Activated CD8-positive, alpha-beta memory T cell treated with anti-CD3 and anti-CD28 coated beads for 4 hours (primary cell): ENCODE results near the gene RAB30.

Experiments
- DNase-seq, 2 donors: peaks; one replicate each; pipeline ENCODE4 v3.0.0-alpha.2; 2020; ENCODE audit warnings: low read depth in 2 of 2

Gene RAB30

DNA sequence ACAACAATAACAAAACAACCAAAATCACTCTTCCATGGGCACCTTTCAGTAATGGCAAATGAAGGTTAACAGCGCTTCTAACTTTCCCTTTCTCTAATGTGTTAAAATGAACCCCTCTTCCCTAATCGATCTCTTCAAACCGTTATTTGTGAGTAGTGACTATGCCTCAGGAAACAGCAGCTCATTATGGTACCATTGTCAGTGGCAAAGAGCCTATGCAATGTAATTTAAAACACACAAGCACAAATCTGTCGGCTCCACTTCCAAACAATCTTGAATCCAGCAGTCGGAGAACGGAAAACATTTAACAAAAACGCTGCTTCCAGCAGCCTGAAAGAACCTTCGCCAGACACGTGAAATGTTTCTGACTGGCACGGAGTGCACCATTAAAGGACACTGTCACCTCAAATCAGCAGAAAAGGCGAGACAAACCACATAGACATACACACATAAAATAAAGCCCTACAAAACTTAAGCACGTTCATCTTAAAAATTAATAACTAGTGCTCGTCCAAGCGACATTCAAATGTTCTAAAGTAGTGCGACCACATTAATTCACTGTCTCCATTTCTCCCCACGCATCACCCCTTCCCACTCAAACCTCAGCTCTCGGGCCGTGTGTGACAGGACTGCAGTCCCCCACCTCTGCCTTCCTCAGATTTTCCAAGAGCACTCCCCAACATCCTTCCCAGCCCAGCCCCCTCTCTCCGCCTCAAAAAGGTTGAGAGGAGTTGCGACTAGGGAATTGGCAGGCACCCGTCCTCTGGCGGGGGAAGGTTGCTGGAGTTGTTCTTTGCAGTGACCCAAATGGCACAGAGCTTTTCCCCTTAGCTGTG, 748 bp downstream of the RAB30 start:
- DNase-seq, result no peak

DNA sequence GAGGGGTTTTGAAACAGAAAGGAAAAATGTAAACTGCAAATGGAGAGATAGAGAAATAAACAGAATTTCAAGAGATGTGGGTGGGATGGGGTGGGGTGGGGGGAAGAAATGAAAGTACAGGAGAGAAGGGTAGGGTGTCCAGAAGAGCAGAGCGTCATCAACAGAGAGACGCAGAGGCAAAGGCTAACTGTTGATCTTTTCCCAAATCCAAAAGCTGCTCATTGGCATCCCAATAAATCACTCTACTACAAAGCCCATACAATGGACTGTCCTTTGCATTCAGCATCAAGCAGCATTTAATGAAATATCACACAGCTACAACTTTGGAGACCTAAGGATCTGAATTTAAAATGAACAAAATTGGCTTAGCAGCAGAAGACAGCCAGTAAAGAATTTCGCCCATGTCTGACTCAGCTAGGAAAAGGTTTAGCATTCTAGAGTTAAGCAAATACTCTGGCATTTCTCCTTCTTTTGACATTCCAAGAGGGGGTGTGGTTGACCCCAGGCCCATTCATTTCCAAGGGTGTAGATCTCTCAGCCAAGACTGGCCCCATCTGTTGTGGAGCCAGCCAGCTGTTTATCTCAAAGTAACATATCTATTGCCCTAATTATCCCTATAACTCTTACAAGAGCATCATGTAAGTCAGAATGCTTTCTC, 1.5 kb downstream of the RAB30 start:
- DNase-seq, result no peak

- no peak for DNase-seq
Measured at GRCh38 chr11:83069441-83070043, 2.2 kb downstream of the RAB30 start.

DNA sequence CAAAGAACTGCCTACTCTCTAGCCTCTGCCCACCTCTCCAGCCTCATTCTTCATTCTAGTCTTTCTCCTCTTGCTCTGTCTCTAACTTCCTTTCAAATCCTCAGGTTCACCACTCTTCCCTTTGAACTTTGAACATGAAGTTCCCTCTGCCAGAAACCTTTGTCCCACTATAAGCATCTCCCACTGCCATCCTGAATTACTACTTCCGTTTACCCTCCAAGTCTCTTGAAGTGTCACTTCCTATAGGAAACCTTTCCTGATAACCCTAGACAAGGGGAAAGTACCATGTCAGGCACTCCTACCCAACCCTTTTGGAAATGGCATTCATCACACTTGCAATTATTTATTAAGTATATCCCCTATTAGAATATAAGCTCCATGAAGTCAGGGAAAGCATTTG, 3.1 kb downstream of the RAB30 start:
- no peak for DNase-seq

DNA sequence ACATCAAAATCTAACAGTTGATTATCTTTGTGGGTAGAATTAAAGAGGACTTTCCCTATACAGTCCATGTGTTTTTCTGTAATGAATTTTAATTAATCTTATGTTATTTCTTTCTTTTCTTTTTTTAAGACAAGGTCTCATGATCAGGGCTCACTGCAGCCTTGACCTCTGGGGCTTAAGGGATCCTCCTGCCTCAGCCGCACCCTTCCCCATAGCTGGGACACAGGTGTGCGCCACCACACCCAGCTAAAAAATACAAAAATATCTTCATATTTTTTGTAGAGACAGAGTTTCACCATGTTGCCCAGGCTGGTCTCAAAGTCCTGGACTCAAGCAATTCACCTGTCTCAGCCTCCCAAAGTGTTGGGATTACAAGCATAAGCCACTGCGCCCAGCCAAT, 7.7 kb downstream of the RAB30 start:
- no peak for DNase-seq

DNA sequence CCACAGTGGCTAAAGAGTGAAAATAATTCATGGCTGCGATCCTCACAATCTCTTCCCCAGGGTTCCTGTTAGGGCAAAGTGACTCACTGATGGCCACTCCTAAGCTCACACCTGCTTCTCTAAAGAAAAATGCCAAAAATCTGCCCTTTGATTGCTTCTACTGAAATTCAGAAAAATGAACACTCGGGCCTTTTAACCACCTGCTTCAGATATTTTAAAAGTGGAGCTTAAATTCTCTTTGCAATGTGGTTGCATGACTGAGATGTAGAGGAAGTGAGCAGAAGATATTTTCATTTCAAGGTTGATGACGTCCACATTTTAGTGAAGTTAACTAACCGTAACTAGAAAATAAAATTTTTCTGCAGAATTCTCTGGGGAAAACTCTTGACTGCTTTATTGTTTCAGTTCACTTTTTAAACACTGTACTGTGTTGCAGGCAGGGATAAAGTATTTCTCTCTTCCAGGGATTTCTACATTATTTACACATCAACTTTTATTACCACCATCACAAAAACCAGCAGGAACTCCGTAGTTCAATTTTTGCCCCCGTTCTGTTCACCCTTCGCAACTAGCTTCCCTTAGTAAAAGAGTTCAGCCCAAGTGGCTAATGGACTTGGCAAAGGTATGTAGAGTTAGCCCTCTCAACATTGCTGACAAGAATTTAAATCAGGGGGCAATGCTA, 8.5 kb downstream of the RAB30 start:
- no peak for DNase-seq

DNA sequence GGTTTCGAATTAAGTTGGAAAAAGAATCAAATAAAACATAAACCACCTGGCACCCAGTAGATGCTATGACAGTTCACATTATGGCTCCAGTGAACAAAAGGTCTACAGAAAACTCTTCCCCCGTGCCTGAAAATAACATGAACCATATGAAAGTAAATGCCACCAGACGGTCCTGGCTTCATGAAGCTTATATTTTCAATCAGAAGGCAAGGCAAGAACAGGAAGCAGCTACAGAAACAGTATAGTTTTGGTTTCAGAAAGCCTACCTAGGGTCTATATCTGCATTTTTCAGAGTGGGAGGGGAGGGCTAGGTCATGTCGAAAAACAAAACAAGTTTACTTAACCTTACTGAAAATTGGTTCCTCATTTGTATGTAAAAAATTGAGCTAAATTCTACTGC, 9.8 kb downstream of the RAB30 start:
- DNase-seq, result no peak

GRCh38 chr11:83060965-83061364, 10.7 kb downstream of the RAB30 start:
- DNase-seq, result no peak

DNA sequence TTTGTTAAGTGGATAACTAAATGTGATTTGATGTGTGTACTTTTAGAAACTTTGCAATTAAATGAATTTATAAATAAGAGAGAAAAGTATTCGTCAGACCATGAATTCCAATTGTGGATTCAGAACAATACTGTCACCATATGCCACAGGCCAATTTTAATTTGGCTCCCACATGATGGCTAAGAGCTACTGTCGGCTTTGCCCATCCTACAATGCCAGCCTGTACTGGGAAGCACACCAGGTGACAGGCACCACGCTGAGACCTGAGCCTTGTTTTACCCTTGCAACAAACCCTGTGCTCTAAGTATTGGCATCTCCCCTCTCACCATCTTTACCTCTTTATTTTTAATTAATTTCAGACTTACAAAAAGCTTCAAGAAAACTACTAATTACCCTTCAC, 14.0 kb downstream of the RAB30 start:
- DNase-seq, result no peak

DNA sequence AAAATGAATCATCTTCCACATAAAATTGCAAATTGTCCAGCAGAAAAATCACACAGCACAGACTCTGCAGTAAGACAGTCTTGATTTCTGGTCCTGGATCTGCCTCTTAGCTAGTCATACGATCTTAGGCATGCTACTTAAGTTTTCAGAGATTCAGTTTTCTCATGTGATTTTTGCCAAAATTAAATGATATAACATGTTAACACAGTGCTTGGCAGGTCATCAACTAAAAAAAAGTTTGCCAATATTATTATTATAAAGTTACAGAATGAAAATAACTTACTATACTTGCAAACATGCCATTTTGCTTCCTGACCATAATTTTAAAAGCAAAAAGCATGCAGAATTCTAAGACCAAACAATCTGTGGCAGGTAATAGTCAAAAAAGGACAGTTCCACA, 15.1 kb downstream of the RAB30 start:
- no peak for DNase-seq

DNA sequence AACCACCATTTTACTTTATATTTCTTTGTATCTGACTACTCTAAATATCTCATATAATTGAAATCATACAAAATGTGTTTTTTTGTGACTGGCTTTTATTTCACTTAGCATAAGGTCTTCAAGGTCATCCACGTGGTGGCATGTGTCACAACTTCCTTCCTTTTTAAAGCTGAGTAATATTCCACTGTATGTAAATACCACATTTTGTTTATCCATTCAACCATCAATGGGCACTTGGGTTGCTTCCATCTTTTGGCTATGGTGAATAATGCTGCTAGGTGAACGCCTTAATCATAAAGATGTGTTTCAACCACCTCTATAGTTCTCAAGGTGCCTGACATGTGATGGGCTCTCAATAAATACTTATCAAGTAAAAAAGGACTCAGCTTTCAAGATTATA, 15.5 kb downstream of the RAB30 start:
- no peak for DNase-seq

- DNase-seq, result no peak
Measured at GRCh38 chr11:83054904-83055380, 16.8 kb downstream of the RAB30 start.

DNA sequence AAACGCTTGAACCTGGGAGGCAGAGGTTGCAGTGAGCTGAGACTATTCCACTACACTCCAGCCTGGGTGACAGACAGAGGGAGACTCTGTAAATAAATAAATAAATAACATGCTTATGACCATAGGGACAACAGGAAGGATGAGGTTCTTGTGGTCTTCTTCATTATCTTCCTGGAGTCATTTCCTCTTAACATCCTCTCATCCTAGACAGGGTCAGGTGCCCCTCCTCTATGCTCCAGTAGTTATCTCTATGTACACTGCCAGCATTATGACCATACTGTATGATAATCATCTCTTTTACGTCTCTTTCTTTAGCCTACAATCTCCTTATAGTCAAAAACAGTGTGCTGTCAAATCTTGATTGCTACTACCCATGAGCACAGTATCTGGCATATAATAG, 17.7 kb downstream of the RAB30 start:
- DNase-seq, result no peak

DNA sequence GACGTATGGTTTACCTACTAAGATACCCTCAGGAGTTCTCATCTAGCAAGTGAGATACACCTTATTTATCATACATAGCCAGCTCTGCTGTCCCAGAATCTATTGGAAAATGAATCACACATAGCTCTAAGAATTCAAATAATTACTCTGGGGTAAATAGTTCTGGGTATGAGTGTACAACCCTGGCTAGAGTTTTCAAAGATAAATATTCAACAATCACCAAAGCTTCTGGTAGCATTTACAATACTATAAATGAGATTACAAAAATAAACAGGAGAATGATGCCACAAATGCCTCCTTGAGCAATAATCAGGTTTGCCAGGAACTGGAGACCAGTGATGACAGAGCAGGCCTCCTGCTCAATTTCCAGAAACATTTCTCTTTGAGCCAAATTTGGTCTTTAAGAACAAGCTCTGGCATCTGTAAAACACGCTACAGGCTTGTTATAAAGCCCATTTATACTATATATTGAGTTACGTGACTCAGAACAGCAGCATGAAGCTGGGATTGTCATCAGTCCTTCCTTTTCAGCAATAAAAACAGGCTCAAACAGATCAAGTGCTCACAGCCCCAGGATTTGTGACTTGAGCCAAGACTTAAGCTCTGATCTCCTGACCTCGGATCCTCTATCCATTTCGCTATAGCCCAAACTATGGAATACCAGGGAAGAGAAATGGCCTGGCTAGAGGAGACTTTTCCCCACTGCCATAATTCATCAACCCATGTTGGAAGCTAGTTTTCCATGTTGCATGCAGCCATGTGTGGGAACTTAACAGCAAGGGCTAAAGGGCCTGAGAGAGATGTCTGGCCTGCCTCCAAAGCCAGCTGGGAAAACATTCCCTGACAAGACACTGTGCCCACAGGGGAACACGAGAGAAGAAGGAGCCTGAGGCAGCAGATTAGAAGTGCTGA, 19.7 kb downstream of the RAB30 start:
- no peak for DNase-seq

- DNase-seq, result no peak
Measured at GRCh38 chr11:83047515-83048225, 24.0 kb downstream of the RAB30 start.

DNA sequence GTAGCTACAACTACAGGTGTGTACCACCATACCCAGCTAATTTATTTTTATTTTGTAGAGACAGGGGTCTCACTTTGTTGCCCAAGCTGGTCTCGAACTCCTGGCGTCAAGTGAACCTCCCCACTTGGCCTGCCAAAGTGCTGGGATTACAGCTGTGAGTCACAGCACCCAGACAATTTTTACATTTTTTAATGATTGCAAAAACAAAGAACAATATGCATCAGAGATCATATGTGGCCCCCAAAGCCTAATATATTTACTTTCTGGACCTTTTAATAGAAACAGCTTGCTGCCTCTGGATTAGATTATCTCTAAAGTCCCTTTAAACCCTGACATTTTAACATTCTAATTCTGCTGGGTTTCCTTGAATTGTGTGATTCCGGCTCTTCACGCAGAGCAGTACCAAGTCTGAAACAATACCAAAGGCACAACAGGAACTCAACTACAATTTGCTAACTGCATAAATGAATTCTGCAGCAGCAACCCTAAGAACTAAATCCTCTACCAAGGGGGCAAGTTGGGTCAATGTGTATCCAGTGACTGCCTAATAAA, 25.0 kb downstream of the RAB30 start:
- DNase-seq, result no peak

DNA sequence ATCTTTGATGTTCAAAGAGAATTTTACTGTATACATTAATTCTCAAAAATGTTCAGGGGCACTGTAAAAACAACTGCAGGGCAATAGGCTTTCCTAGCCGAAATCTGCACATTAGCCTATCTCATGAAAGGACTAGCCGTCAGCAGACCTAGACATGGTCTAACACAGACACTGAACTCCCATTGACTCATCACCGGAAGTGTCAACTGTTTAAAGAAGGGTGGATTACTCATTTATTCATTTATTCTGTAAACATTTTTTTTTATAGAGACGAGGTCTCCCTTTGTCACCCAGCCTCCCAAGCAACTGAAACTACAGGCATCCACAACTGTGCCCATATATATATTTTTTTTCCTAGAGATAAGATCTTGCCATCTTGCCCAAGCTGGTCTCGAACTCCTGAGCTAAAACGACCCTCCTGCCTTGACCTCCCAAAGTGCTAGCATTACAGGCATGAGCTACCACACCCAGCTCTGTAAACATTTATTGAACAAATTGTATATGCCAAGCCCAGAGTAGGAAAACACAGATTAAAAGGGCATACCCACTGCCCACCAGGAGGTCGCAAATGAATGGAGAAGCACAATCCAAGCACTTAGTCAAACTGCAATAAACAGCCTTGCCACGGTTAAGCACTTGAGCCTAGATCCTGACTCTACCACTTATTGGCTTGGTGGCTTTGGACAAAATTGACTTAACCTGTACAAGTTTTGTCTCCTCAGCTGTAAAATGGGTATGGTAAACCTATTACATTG, 26.6 kb downstream of the RAB30 start:
- no peak for DNase-seq

DNA sequence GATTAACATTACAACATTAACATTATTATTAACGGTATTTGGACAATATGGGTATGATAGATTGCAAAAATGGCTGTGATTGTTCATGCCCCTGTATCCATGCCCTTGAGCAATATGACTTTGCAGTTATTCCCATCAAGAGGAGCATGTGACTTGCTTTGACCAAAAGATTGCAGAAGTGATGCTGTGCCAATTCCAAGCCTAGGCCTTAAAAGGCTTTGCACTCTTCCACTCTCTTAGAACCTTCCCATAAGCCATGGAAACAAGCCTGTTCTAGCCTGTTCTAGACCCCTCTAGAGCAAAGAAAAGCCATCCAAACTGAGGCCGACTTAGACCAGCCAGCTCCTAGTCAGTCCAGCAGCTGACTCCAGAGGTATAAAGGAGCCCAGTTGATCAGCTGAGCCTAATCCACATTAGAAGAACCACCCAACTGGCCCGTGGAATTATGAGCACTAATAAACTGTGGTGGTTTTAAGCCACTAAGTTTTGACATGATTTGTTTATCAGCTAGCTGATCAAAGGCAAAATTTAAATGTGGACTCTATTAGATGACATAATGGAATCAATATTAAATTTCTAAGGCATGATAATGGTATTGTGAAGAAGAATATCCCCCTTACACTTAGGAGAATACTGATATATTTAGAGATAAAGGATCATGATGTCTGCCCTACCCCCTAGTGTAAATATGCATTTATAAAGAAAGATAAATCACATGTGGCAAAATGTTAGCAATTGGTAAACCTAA, 28.6 kb downstream of the RAB30 start:
- no peak for DNase-seq

DNA sequence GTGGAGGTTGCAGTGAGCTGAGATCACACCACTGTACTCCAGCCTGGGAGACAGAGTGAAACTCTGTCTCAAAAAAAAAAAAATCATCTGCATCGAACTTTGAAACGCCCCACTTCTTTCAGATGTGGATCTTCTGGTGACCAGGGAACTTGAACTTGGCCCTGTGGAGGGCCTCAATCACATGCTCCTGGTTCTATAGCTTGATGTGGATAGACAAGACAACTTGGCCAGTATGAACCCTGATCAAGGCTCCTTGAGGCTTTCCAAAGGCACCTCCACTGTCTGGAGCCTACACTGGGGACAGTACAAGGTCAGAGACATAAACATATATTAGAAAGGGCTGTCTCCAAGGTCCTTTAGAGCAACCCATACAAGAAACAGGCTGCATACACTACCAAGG, 30.6 kb downstream of the RAB30 start:
- DNase-seq, result no peak
